Inflammatory macrophage treated with lipopolysaccharide for 4 hours (primary cell): ENCODE measurements around the gene DDX47.
"Not testable (repeated sequence)": the region's sequence is repeated elsewhere in the genome, so short reads cannot be mapped to it uniquely, and the experiment has no call there.

Experiments
- DNase-seq: peaks from one replicate; pipeline ENCODE4 v3.0.0-alpha.2; 2020

DDX47 gene

DNA sequence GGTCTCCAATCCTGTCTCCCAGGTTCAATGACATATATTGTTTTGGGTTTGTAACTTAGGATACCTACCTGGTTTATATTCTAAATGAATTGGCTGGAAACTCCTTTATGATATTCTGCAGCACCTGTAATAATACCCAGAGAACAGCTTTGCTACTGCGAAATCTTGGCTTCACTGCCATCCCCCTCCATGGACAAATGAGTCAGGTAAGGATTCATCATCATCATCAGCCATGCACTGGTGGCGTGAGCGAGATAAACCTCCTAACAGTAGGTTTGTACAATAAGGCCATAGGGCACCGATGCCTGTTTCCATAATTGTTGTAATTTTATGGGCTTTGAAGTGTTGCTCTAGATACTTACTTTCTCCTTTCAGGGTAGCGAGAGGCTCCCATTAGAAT, 10.7 kb downstream of the DDX47 start:
- DNase-seq, result no peak

DNA sequence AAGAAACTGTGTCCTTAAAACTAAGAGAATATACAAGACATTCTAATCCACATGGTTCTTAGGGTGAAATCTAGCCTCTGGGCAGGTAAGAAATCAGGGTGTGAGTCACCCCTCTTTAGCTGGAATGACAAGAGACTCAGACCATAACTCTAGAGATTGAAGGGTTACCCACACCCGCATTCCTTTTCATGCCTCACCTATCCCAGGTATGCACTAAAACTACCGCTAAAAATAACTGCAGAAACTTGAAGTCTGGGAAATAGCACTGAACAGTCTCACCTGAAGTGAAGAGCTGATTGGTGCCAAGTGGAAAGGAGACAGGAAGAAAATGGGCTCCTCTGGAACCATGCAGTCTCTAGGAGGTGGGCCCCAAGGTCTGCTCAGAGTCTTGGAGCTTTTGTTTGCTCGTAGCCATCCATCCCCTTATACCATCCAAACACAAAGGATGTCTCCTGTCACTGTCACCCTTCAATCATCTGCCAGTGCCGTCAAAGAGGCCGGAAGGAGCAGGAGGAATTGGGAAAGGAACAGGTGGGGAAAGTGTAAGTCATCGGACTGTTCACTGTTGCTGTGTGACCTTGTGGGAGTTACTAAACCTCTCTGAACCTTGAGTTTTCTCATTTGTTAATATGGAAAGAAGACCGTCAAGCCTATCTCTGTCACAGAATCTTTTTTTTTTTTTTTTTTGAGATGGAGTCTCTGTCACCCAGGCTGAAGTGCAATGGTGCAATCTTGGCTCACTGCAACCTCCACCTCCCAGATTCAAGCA, 22.4 kb downstream of the DDX47 start:
- no peak for DNase-seq

GRCh38 chr12:12836571-12836970, 23.4 kb downstream of the DDX47 start:
- no peak for DNase-seq

GRCh38 chr12:12837025-12837812, 24.1 kb downstream of the DDX47 start:
- peak; percentile 19 for DNase-seq

- DNase-seq, result no peak
Observed at GRCh38 chr12:12837813-12838153, 24.6 kb downstream of the DDX47 start.

- DNase-seq, result no peak
Observed at GRCh38 chr12:12839003-12839395, 25.9 kb downstream of the DDX47 start.

DNA sequence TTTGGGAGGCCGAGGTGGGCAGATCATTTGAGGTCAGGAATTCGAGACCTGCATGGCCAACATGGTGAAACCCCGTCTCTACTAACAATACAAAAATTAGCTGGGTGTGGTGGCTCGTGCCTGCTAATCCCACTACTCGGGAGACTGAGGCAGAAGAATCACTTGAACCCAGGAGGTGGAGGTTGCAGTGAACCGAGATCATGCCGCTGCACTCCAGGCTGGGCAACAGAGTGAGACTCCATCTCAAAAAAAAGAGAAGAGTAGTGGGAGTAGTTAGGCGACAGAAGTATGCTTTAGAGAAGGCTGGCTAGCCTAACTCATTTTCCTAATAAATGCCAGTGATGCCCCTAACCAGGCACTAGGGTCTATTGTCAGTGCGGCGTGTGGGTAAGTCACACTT, 26.3 kb downstream of the DDX47 start:
- not testable (repeated sequence) for DNase-seq

GRCh38 chr12:12839873-12840579, 26.9 kb downstream of the DDX47 start:
- no peak for DNase-seq

DNA sequence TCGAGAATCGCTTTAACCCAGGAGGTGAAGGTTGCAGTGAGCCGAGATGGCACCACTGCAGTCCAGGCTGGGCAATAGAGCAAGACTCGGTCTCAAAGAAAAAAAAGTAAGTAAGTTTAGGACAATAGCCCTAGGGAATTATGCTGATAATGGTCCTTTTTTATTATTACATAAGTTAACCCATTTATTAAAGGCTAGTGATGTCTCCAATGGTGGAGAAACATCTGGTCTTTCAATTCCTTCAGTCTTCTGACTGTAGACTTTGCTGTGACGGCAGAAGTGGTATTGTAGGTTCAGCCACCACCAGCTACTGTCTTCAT, 27.4 kb downstream of the DDX47 start:
- DNase-seq, result no peak

DNA sequence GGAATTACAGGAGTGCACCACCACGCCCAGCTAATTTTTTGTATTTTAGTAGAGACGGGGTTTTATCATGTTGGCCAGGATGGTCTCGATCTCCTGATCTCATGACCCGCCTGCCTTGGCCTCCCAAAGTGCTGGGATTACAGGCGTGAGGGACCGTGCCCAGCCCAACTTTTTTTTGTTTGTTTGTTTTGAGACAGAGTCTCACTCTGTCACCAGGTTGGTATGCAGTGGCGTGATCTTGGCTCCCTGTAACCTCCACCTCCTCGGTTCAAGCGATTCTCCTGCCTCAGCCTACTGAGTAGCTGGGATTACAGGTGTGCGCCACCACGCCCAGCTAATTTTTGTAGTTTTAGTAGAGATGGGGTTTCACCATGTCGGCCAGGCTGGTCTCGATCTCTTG, 28.3 kb downstream of the DDX47 start:
- DNase-seq, result not testable (repeated sequence)

GRCh38 chr12:12845794-12846243, 32.7 kb downstream of the DDX47 start:
- no peak for DNase-seq

- not testable (repeated sequence) for DNase-seq
Observed at GRCh38 chr12:12846780-12847179, 33.6 kb downstream of the DDX47 start.

DNA sequence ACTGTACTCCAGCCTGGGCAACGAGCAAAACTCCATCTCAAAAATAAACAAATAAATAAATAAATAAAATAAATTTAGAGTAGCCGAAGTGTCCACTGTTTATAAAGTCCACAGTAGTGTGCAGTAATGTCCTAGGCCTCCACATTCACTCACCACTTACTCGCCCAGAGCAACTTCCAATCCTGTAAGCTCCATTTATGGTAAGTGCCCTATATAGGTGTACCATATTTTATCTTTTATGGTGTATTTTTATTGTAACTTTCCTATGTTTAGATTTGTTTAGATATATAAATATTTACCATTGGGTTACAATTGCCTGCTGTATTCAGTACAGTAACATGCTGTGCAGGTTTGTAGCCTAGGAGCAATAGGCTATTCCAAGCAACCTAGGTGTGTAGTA, 40.3 kb downstream of the DDX47 start:
- no peak for DNase-seq

DNA sequence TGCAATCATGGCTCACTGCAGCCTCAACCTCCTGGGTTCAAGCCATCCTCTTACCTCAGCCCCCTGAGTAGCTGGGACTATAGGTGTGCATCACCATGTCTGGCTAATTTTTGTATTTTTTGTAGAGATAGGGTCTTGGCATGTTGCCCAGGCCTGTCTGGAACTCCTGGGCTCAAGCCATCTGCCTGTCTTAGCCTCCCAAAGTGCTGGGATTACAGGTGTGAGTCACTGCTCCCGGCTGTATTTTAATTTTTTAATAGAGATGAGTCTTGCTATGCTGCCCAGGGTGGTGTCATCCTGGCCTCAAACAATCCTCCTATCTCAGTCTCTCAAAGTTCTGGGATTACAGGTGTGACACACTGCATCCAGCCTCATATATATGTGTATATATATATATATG, 46.5 kb downstream of the DDX47 start:
- no peak for DNase-seq

DNA sequence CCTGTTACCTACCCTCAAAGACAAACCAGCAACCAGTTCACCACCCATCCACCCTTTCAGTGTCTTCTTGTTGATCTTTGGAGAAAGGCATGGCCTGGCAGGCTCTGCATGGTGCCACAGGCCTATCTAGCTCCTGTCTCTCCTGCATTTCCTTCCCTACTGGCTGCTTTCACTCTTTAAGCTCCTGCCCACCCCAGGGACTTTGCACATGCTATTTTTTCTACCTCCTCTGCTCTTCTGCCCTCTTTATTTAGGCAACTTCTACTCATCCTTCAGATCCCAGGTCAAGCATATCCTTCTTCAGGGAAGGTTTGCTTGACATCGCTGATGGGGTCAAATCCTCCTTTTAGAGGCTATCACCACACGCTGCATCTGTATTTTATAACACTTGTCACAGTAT, 51.1 kb downstream of the DDX47 start:
- no peak for DNase-seq

DNA sequence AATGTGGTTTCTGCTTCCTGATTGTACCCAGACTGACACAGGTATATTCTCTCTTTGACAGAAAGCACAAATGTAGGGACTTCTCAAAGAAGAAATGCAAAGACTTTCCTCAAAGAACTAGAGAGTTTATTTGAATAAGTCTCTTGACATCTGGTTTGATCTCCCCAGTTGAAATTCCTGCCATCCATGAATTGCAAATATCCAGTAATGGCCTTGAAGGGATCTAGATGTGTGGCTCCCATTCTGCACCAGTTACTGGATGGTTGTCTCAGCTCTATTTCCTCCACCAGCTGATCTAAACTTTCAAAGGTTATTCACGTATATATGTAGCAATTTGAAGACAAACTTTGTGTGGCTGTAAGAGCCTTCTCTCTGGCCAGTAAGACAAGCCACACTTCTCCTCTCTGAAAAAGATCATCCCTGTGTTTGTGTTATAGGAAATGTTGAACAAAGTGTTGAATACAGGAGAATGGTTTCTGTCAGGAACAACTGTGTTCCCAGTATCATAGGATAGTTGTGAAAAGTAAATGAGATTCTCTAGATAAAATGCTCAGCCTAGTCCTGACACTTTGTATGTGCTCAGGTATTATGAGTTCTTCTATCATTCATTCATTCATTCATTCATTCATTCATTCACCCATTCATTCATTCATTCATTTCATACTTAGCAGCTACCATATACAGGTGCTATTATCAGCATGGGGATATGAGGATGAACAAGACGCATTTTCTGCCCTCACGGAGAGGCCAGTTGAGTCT, 55.5 kb downstream of the DDX47 start:
- no peak for DNase-seq

DNA sequence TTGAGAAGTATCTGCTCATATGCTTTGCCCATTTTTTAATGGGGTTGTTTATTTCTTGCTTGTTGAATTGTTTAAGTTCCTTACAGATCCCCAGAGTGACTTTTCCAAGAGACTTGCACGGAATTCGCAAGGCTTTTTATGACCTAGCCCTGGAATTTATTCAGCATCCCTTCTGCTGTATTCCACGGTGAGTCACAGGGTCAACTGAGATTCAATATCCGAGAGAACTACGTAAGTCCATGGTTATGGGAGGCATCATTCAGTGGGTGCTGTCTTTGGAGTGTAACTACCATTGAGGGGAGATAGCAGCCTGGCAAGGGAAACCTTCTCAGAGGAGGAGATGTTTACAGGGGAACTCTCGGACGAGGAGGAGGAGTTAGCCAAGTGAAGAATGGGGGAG, 57.3 kb downstream of the DDX47 start:
- no peak for DNase-seq

DNA sequence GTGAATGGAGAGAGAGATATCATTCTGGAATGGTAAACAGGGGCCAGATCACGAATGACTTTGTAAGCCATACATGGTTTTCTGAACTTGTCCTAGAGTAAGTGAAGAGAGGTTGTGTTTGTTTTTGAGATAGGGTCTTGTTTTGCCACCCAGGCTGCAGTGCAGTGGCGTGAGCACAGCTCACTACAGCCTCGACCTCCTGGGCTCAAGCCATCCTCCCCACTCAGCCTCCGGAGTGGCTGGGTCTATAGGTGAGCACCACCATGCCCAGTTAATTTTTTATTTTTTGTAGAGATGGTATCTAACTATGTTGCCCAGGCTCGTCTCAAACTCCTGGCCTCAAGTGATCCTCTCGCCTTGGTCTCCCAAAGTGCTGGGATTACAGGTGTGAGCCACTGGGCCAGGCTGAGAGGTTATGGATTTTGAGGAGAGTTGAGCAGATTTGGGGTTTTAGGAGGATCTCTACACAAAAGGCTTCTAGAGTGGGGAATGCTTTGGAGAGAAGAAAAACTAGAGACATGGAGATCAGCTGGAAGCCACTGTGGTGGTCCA, 58.5 kb downstream of the DDX47 start:
- no peak for DNase-seq

DNA sequence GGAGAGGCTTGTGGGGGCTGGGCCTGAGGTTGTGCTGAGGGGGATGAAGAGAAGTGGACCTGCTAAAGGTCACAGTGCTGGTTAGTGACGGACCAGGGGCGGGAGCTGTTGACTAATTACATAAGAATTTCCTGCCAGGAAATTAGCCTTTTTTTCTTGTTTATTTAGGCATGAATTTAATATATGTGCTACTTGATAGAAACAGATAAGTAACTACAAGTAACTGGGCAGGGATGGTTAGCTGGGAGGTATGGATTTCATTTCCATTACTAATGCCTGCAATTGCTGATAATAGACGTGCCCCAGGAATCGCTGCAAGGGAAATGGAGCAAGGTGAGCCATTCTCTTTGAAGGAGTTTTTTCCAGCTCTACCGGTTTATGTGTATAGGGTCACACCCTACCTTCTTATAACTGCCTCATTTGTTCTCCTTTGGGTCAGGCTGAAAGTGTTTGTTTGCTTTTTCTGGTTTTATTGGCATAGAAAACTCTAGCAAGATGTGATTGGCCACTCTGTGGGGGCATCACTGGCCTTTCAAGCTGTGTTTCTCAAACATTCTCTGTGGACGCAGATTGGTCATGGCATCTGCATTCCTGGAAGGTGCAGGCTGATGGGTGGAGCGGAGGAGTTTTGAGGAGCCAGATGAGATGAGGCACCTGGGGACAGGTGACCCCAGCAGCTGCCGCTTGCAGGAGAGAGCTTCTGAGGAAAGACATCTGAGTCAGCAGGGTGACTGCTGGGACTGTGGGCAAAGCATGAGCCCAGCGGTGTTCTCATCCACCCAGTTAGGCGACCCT, 59.2 kb downstream of the DDX47 start:
- DNase-seq, result no peak

GRCh38 chr12:12872934-12873275, 59.8 kb downstream of the DDX47 start:
- no peak for DNase-seq

DNA sequence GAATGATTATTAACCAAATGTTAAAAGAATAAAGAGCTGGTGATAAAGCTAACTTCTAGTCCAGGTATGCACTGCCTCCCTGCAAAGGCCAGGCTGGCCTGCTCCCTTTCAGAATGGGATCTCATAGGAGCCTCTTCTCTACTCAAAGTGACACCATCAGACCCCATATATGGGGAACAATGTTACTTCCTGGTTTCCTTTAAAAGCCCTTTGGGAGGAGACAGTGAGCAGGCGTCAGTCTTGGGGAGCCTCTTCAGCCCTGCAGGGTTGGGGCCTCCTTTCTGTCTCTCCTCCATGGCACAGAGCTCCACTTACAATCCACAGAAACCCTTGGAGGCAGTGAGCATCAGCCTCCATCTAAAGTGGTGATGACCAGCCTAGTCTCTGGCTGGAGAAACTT, 60.9 kb downstream of the DDX47 start:
- no peak for DNase-seq

- DNase-seq, result not testable (repeated sequence)
Observed at GRCh38 chr12:12875301-12875700, 62.2 kb downstream of the DDX47 start.
